OCI-LY3 (cell line): ENCODE data around the gene CEP120.
"Not testable (repeated sequence)": the region's sequence is repeated elsewhere in the genome, so short reads cannot be mapped to it uniquely, and the experiment has no call there.

Experiments used
- H2AFZ ChIP-seq: fragments of 200-600, 300-600 bp; shearing (Covaris generic); 2 replicates; pipeline ENCODE4 v1.6.0; 2014; ENCODE audit warnings: antibody characterized with exemption, low read depth, low read length
- H3K27ac ChIP-seq: fragments of 200-600, 300-600 bp; sonication (generic); 2 replicates; pipeline ENCODE4 v1.5.1; 2014; ENCODE audit warnings: mild to moderate bottlenecking, low read length, moderate library complexity, mixed read lengths
- H3K27me3 ChIP-seq: fragments of 200-600, 300-600 bp; sonication (generic); 2 replicates; pipeline ENCODE4 v1.6.1; 2014; ENCODE audit warnings: low read depth, low read length, mixed read lengths
- H3K36me3 ChIP-seq: fragments of 200-600, 300-600 bp; sonication (generic); replicated peaks from 2 replicates; pipeline ENCODE3; 2014; ENCODE audit warnings: low read depth, low read length, mixed read lengths
- H3K4me1 ChIP-seq: fragments of 300-600, 200-600 bp; sonication (generic); 2 replicates; pipeline ENCODE4 v1.6.1; 2014; ENCODE audit warnings: low read length, mixed read lengths
- H3K4me2 ChIP-seq: fragments of 200-600, 300-600 bp; sonication (generic); 2 replicates; pipeline ENCODE4 v1.6.1; 2014; ENCODE audit warnings: low read length, mixed read lengths
- H3K4me3 ChIP-seq: fragments of 300-600, 200-600 bp; sonication (generic); 2 replicates; pipeline ENCODE4 v1.5.1; 2014; ENCODE audit warnings: antibody characterized with exemption, mild to moderate bottlenecking, low read length, moderate library complexity
- H3K79me2 ChIP-seq: fragments of 300-600, 200-600 bp; shearing (Covaris generic); 2 replicates; pipeline ENCODE4 v1.6.1; 2014; ENCODE audit warnings: mild to moderate bottlenecking, low read length, mixed read lengths
- H3K9ac ChIP-seq: fragments of 300-600, 200-600 bp; shearing (Covaris generic); 2 replicates; pipeline ENCODE4 v1.6.0; 2014; ENCODE audit warnings: mild to moderate bottlenecking, low read length, moderate library complexity
- H3K9me3 ChIP-seq: fragments of 200-600, 300-600 bp; shearing (Covaris generic); 2 replicates; pipeline ENCODE4 v1.6.1; 2014; ENCODE audit warnings: low read length, mixed read lengths; ENCODE audit not compliant: insufficient read depth
- H4K20me1 ChIP-seq: fragments of 200-600, 300-600 bp; sonication (generic); 2 replicates; pipeline ENCODE4 v1.6.1; 2016; ENCODE audit warnings: low read length, mixed read lengths; ENCODE audit not compliant: insufficient read depth
- EZH2phosphoT487 ChIP-seq: fragments of 200-600 bp; shearing (Covaris generic); IDR thresholded peaks from 2 replicates; pipeline ENCODE4 v1.6.1; 2018; ENCODE audit warnings: antibody characterized with exemption, mixed run types, low read depth
- TF ChIP-seq, protein P1 (sequence below): fragments of 200-600, 300-600 bp; sonication (generic); IDR thresholded peaks from 2 replicates; pipeline ENCODE4 v1.5.1; 2014; ENCODE audit warnings: antibody characterized with exemption, low read length, low read depth

CEP120 gene

GRCh38 chr5:123421773-123422172, 1.4 kb downstream of the CEP120 start:
- Histone ChIP-seq H4K20me1 (no peaks in the 10 kb centered on the region), H3K27ac (no peak overlapping the region), H3K36me3 (peaks cover 3% of the 10 kb centered on the region), H3K9ac (peak overlapping the region; percentile 87; the same call in 1 of the 2 replicates), H2AFZ (no peak overlapping the region), H3K79me2 (peaks cover 29% of the 10 kb centered on the region), H3K27me3 (no peaks in the 10 kb centered on the region), H3K9me3 (no peaks in the 10 kb centered on the region), H3K4me3 (peak overlapping the region; percentile 86), H3K4me2 (peak overlapping the region; percentile 98), H3K4me1 (peaks cover 20% of the 10 kb centered on the region)
- no peak for TF ChIP-seq EZH2phosphoT487
- TF ChIP-seq, protein P1, sequence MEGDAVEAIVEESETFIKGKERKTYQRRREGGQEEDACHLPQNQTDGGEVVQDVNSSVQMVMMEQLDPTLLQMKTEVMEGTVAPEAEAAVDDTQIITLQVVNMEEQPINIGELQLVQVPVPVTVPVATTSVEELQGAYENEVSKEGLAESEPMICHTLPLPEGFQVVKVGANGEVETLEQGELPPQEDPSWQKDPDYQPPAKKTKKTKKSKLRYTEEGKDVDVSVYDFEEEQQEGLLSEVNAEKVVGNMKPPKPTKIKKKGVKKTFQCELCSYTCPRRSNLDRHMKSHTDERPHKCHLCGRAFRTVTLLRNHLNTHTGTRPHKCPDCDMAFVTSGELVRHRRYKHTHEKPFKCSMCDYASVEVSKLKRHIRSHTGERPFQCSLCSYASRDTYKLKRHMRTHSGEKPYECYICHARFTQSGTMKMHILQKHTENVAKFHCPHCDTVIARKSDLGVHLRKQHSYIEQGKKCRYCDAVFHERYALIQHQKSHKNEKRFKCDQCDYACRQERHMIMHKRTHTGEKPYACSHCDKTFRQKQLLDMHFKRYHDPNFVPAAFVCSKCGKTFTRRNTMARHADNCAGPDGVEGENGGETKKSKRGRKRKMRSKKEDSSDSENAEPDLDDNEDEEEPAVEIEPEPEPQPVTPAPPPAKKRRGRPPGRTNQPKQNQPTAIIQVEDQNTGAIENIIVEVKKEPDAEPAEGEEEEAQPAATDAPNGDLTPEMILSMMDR, result no peak

- Histone ChIP-seq H3K9ac (no peak overlapping the region), H2AFZ (no peak overlapping the region), H3K4me2 (no peak overlapping the region), H3K36me3 (peaks cover 14% of the 10 kb centered on the region), H3K79me2 (peaks cover 3% of the 10 kb centered on the region; the same call in 1 of the 2 replicates), H3K4me1 (no peaks in the 10 kb centered on the region), H3K27ac (no peak overlapping the region), H4K20me1 (no peaks in the 10 kb centered on the region), H3K27me3 (no peaks in the 10 kb centered on the region), H3K4me3 (no peak overlapping the region), H3K9me3 (no peaks in the 10 kb centered on the region)
- TF ChIP-seq, protein P1, result no peak
- no peak for TF ChIP-seq EZH2phosphoT487
These were observed 8.2 kb downstream of the CEP120 start for GRCh38 chr5:123414974-123415373.

DNA sequence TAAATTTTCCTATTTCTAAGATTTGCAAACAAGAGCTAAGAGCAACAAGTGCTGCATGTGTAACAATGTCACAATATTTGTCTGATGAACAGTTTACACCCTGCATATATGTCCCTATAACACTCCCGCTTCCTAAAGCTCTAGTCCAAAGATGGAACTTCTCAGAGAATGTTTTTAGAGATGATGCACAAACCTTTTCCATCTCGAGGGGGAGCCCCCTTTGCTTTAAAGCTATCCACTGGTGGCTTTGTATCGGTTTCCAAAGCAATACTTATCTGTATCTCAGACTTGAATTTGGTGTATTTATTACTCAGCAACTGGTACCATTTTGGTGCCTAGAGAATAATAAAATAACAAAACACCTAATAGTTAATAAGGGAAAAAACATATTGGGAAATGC, 11.0 kb downstream of the CEP120 start:
- no peak overlapping the region for H3K27ac ChIP-seq

DNA sequence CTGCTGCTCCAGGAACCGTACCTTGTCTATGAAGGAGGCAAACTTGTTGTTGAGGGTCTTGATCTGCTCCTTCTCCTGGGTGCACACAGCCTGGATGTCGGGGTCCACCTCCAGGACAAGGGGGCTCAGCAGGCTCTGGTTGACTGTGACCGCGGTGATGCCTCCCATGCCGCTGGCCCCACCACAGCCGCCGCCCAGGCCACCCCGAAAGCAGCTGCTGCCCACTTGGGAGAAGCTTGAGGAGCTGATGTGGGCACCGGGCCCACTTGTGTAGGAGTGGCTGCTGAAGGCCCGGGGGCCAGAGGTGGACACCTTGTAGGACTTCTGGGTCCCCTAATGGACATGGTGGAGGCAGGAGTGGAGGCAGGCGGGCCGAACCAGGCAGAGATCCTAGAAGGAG, 21.2 kb downstream of the CEP120 start:
- not testable (repeated sequence) for H3K36me3 ChIP-seq, H3K4me3 ChIP-seq, H4K20me1 ChIP-seq, H3K79me2 ChIP-seq, H3K27ac ChIP-seq, H3K27me3 ChIP-seq, H3K9me3 ChIP-seq, H3K4me1 ChIP-seq, H3K9ac ChIP-seq, H3K4me2 ChIP-seq, H2AFZ ChIP-seq

More for the DNA sequence above, 11.0 kb downstream of the CEP120 start:
- Histone ChIP-seq H3K9me3 (no peaks in the 10 kb centered on the region), H3K4me3 (no peak overlapping the region), H3K27me3 (no peaks in the 10 kb centered on the region), H3K9ac (no peak overlapping the region), H3K79me2 (no peaks in the 10 kb centered on the region), H3K4me2 (no peak overlapping the region), H3K4me1 (no peaks in the 10 kb centered on the region), H3K36me3 (peaks cover 11% of the 10 kb centered on the region), H4K20me1 (no peaks in the 10 kb centered on the region), H2AFZ (no peak overlapping the region)
- TF ChIP-seq EZH2phosphoT487, result no peak
- TF ChIP-seq, protein P1, result no peak

- TF ChIP-seq, protein P1, result no peak
- no peak for TF ChIP-seq EZH2phosphoT487
- H3K9me3 ChIP-seq, result no peaks in the 10 kb centered on the region
- no peak overlapping the region for H3K4me3 ChIP-seq
- H3K4me1 ChIP-seq, result peaks cover 8% of the 10 kb centered on the region
- H3K4me2 ChIP-seq, result no peak overlapping the region
- H2AFZ ChIP-seq, result no peak overlapping the region
- no peaks in the 10 kb centered on the region for H3K27me3 ChIP-seq
- no peak overlapping the region for H3K9ac ChIP-seq
- no peaks in the 10 kb centered on the region for H4K20me1 ChIP-seq
- no peak overlapping the region for H3K27ac ChIP-seq
- H3K79me2 ChIP-seq, result no peaks in the 10 kb centered on the region
- H3K36me3 ChIP-seq, result peaks cover 12% of the 10 kb centered on the region
These were observed 21.9 kb downstream of the CEP120 start for GRCh38 chr5:123401320-123401719.

DNA sequence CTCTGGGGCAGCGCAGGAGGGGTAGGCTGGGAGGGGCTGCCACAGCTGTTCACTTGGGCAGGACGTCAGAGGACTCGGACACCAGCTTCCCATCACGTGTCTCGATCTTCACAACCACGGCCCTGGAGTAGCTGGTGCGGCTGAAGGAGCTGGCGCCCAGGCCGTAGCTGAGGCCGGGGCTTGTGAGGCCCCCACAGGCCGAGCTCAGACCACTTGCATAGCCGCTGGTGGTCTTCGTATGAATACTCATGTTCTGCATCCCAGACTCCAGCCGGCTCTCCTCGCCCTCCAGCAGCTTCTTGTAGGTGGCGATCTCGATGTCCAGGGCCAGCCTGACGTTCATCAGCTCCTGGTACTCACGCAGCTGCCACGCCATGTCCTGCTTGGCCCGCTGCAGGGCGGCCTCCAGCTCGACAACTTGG, 22.3 kb downstream of the CEP120 start:
- H3K79me2 ChIP-seq, H3K4me1 ChIP-seq, H2AFZ ChIP-seq, H3K4me2 ChIP-seq, H3K27ac ChIP-seq, H4K20me1 ChIP-seq, H3K4me3 ChIP-seq, H3K27me3 ChIP-seq, H3K9ac ChIP-seq, H3K9me3 ChIP-seq: not testable (repeated sequence)
- peaks cover 14% of the 10 kb centered on the region for H3K36me3 ChIP-seq
